Measurements from ENCODE around the gene ABHD8. TPM values are rescaled to one million over a fixed set of nuclear protein-coding genes. Genes with fewer than 3 reads are reported as not detected.
"Not testable (repeated sequence)": the region's sequence is repeated elsewhere in the genome, so short reads cannot be mapped to it uniquely, and the experiment has no call there.

The ABHD8 gene
- polyA plus RNA-seq, 3 donors = 6.2 to 12.2 (median 11.5) TPM

- no peak for DNase-seq (ENCODE audit: extremely low read depth in 1 of 11, low read depth in 9 of 11, low spot score in 4 of 11)
Measured at GRCh38 chr19:17306285-17306714, 3.1 kb upstream of the ABHD8 start.

GRCh38 chr19:17305517-17306284 lies 2.5 kb upstream of the ABHD8 start, which contains the start of gene MRPL34:
Gene MRPL34, plus strand, starts transcription at chr19:17305872. Its CDS starts 21 bp downstream, at chr19:17305893.
- DNase-seq (ENCODE audit: extremely low read depth in 1 of 11, low read depth in 9 of 11, low spot score in 4 of 11) = peak; percentile 90 to 97 (median 96)

DNA sequence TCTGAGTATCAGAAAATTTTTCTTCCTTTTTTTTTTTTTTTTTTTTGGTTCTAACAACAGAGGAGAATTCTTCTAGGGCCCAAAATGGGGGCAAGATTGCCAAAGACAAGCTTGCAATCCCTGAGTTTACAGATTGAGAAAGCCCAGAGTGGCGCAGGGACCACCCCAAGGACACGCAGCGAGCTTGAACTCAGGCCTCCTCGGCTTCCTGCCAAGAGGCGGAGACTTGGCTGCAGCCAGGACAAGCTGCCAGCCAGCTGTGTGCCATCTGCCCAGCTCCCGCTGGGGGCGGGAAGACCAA lies 1.9 kb upstream of the ABHD8 start:
- DNase-seq (ENCODE audit: extremely low read depth in 1 of 11, low read depth in 9 of 11, low spot score in 4 of 11) = no peak

DNA sequence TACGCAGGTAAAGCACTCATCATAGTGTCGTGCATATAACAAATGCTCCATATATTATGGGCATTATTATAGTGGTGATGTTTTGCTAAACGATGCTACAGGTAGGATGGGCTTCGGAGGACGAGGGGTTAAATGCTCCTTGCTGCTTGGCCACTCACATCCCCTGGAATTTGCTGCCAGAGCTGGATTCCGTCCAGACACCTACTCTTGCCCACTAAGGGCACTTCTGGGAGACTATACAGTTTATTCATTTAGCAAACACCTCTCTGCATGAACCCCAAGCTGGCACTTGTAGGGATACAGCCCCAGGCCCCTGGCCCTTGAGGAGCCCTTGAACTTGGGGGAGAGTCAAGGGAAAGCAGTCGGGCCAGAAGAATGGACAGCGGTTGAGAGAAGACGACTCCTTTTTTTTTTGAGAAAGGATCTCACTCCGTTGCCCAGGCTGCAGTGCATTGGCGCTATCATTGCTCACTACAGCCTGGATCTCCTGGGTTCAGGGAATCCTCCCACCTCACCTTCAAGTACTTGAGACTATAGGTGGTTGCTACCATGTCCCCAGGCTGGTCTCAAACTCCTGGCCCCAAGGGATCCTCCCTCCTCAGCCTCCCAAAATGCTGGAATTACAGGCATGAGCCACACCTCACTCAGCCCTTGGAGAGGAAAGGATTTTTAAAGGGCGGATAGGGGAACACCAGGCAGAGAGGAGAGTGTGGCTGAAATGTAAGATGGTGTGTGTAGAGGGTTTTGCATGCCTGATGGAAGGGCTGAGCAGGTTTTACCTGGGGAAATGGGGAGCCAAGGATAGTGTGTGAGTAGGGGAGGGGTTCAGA lies 1.4 kb upstream of the ABHD8 start:
- DNase-seq (ENCODE audit: extremely low read depth in 1 of 11, low read depth in 9 of 11, low spot score in 4 of 11) = no peak

- DNase-seq (ENCODE audit: extremely low read depth in 1 of 11, low read depth in 9 of 11, low spot score in 4 of 11) = no peak
Measured at GRCh38 chr19:17303940-17304267, 679 bp upstream of the ABHD8 start.

GRCh38 chr19:17302391-17303166 lies 646 bp downstream of the ABHD8 start:
- DNase-seq (ENCODE audit: extremely low read depth in 1 of 11, low read depth in 9 of 11, low spot score in 4 of 11) = no peak

DNA sequence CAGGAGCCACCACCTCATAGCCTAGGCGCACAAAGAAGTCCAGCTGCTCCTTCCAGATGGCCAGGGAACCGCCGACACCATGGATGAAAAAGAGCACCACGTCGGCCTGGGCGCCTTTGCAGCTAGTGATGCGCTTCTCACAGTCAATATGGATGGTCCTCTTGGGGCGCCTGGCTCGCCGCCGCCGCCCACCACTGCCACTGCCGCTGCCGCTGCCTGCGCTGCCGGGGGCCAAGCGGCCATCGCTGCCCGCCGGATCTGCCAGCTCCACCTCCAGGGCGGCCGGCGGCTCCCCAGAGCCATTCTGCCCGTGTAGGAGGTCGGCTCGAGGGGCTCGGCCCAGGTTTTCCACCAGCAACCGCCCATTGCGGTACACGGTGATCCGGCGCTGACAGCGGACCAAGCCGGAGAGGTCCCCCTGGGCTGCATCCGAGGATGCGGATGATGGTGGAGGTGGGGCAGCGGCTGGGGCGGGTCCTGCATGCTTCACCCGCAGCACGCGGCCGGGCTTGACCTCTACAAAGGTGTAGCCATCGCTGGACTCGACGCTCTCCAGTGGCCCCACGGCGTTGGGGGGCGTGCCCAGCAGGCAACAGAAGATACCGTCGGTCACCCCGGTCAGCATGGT lies 2.1 kb downstream of the ABHD8 start:
- no peak for DNase-seq (ENCODE audit: extremely low read depth in 1 of 11, low read depth in 9 of 11, low spot score in 4 of 11)

DNA sequence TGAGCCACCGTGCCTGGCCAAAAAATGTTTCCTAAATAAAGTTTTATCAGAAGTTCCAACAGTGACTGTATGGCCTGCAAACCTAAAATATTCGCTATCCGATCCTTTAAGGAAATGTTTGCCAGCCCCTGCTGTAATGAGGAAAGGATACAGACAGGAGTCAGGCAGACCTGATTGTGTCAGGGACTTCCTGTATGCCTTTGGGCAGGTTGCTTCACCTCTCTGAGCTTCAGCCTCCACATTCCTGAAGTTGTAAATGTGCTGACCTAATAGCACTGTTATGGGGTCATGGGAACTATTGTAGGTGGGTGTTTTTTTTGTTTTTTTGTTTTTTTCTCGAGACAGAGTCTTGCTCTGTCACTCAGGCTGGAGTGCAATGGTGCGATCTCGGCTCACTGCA lies 6.2 kb downstream of the ABHD8 start:
- DNase-seq (ENCODE audit: extremely low read depth in 1 of 11, low read depth in 9 of 11, low spot score in 4 of 11) = no peak

DNA sequence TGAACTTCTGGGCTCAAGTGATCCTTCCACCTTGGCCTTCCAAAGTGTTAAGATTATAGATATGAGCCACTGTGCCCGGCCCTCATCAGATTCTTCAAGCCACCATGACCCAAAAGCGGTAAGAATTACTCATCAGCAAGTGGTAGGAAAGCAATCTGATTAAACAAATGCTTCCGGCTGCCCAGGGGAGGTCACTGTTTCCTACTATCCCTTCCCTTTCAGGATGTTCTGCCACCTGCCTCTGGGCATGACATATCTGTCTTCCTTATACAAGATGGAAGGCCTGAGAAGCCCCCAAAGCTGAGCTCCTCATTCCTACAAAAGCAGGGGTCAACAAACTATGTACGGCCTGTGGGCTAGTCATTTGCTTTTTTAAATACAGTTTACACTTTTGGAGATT lies 7.0 kb downstream of the ABHD8 start:
- no peak for DNase-seq (ENCODE audit: extremely low read depth in 1 of 11, low read depth in 9 of 11, low spot score in 4 of 11)

DNA sequence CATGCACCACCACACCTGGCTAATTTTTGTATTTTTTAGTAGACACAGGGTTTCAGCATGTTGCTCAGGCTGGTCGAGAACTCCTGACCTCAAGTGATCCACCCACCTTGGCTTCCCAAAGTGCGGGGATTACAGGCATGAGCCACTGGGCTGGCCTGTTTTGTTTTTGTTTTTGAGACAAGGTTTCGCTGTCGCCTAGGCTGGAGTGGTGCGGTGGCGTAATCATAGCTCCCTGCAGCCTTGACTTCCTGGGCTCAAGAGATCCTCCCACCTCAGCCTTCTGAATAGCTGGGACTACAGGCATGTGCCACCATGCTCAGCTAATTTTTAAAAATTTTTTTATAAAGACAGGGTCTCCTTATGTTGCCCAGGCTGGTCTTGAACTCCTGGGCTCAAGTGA lies 7.7 kb downstream of the ABHD8 start:
- DNase-seq (ENCODE audit: extremely low read depth in 1 of 11, low read depth in 9 of 11, low spot score in 4 of 11) = not testable (repeated sequence)

GRCh38 chr19:17294051-17294891 lies 9.0 kb downstream of the ABHD8 start:
- no peak for DNase-seq (ENCODE audit: extremely low read depth in 1 of 11, low read depth in 9 of 11, low spot score in 4 of 11)

GRCh38 chr19:17293605-17294004 lies 9.6 kb downstream of the ABHD8 start:
- no peak for DNase-seq (ENCODE audit: extremely low read depth in 1 of 11, low read depth in 9 of 11, low spot score in 4 of 11)

DNA sequence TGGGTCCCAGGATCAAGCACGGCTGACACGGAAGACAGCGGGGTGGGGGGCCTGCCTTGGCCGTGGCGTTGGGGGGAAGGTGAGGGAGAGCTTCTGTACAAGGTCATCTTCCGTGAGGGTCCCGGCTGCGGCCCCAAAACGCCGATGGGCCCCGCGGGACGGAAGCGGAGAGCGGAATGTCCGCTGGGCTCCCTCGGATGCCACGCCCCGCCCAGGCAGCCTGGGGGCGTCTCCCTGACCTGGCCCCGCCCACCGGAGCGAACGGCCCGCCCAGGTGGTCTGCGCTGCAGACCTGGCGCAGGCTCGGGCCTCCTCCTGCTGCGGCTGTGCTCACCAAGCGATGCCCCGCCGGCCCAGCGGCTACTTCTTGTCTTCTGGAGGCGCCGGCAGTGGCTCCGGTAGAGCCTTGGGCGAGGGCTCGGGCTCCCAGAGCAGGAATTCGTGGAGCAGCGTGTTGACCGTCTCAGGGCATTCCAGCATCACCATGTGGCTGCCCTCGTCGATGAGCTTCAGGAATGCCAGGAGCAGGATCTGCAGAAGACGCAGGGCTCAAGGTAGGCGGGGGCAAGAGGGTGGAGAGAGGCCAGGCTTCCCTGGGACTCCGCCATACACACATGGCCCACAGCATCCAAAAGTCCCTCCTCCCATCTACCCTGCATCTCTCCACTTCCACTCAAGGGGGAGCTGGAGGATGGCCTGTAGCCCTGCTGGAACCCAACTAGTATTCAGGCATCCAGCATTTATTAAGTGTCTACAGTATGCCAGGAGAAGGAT lies 10.7 kb downstream of the ABHD8 start:
- DNase-seq (ENCODE audit: extremely low read depth in 1 of 11, low read depth in 9 of 11, low spot score in 4 of 11) = peak in 8 of 11 donors; percentile 46 to 75 (median 72)

GRCh38 chr19:17289489-17289888 lies 13.7 kb downstream of the ABHD8 start:
- DNase-seq (ENCODE audit: extremely low read depth in 1 of 11, low read depth in 9 of 11, low spot score in 4 of 11) = peak in 5 of 11 donors; percentile 51 to 74 (median 60)

DNA sequence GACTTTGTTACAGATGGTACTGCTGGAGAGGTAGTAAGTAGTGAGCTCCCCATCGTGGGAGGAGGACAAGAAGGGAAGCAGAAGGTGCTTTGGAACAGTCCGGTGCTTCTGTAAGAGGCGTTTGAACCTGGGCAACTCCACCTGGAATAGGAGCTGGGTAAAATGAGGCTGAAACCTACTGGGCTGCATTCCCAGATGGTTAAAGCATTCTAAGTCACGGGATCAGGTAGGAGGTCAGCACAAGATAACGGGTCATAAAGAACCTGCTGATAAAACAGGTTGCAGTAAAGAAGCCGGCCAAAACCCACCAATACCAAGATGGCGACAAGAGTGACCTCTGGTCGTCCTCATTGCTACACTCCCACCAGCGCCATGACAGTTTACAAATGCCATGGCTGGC lies 16.5 kb downstream of the ABHD8 start:
- DNase-seq (ENCODE audit: extremely low read depth in 1 of 11, low read depth in 9 of 11, low spot score in 4 of 11) = no peak

GRCh38 chr19:17286263-17286662 lies 17.0 kb downstream of the ABHD8 start:
- no peak for DNase-seq (ENCODE audit: extremely low read depth in 1 of 11, low read depth in 9 of 11, low spot score in 4 of 11)

GRCh38 chr19:17285415-17286135 lies 17.6 kb downstream of the ABHD8 start:
- no peak for DNase-seq (ENCODE audit: extremely low read depth in 1 of 11, low read depth in 9 of 11, low spot score in 4 of 11)

All from renal cortex interstitium (tissue), 11 donors.